ENCODE measurements around the gene LGI4.

GRCh38 chr19:35130761-35131720 lies 3.8 kb downstream of the LGI4 start:
- TF ChIP-seq EZH2phosphoT487 (conservative IDR thresholded peaks at IDR 0.05; ENCODE audit: low read length): no peak
- TF ChIP-seq CTCF (IDR thresholded peaks at IDR 0.05; ENCODE audit: insufficient read depth, low read length, poor library complexity, severe bottlenecking): no peak
